KBM-7 (cell line): ENCODE data around the gene OR5P2.
"Not testable (repeated sequence)": the region's sequence is repeated elsewhere in the genome, so short reads cannot be mapped to it uniquely, and the experiment has no call there.

Experiments
- DNase-seq: peaks from one replicate; pipeline ENCODE4 v3.0.0-alpha.2; 2015
- in situ Hi-C: fragments of 300-500 bp; cut with MboI; formaldehyde crosslinking; loops from 2 replicates; pipeline ENCODE4 v1.14.3; 2020; ENCODE audit warnings: low sequenced_read_pairs, low pct_unique_long_range_greater_than_20kb, mixed read lengths

The OR5P2 gene

GRCh38 chr11:7796842-7797241 lies at the start of gene OR5P2:
TSS of gene OR5P2 (minus strand) at chr11:7796942. CDS start at chr11:7796942, 0 bp downstream.
- in situ Hi-C loops = no loop called here
- DNase-seq = no peak

- DNase-seq = no peak
- in situ Hi-C loops = no loop called here
These were observed 49.3 kb upstream of the OR5P2 start for GRCh38 chr11:7846003-7846402.

DNA sequence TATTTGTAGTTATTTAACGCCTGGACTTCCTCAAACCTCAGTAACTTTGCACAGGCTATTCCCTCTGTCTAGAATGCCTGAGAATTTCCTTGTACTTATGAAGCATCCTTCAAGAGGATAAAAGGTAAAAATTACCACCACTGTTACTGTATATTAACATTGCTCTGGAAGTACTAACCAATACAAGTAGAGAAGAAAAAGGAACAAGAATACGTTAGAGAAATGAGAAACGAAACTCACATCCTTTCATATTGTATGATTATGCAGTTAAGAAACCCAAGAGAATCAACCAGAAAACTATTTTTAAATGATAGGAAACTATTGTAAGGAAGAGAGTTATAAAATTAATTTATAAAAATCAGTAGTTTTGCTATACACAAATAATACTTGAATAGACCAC lies 48.2 kb upstream of the OR5P2 start:
- no peak for DNase-seq
- in situ Hi-C loops = no loop called here

DNA sequence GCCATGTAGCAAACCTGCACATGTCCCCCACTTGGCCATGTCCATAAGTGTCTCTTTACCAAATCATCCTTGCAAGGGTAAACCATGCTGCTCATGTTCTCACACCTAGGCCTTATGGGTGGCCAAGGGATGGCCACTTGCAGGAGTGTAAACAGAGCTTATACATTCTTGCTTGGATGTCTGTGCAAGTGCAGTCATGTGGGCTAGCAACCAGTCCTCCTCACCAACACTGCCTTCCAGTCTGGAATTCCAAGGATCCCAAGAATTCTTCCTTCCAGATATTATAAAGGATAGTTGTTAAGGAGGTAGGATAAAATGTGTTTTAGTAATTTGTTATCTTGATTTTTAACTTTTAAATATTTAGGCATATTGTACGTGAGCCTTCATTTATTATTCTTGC lies 47.8 kb upstream of the OR5P2 start:
- in situ Hi-C loops = no loop called here
- DNase-seq = no peak

- DNase-seq = no peak
- in situ Hi-C loops = no loop called here
These were observed 43.8 kb upstream of the OR5P2 start for GRCh38 chr11:7840578-7840977.

- in situ Hi-C loops = no loop called here
These were observed 36.8 kb upstream of the OR5P2 start for GRCh38 chr11:7833527-7833926.

DNA sequence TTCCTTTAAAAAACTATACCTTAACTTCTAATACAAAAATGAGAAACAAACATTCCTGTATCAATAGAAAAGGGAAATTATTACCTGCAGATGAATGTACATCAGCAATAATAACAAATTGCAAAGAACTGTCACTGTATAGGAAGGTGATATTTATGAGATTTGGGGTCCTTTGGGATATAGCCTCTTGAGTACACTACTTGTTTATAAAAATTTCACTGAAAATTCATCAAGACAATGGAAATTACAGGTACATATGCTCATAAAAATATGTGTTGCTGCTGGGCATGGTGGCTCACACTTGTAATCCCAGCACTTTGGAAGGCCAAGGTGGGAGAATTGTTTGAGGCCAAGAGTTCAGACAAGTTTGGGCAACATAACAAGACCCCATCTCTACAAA lies 34.0 kb upstream of the OR5P2 start, which contains the start of gene OR5P3:
TSS of gene OR5P3 (minus strand) at position 101 of the 400 bp plus-strand sequence.
- DNase-seq = no peak
- in situ Hi-C loops = no loop called here

More at GRCh38 chr11:7833527-7833926, 36.8 kb upstream of the OR5P2 start:
- no peak for DNase-seq

DNA sequence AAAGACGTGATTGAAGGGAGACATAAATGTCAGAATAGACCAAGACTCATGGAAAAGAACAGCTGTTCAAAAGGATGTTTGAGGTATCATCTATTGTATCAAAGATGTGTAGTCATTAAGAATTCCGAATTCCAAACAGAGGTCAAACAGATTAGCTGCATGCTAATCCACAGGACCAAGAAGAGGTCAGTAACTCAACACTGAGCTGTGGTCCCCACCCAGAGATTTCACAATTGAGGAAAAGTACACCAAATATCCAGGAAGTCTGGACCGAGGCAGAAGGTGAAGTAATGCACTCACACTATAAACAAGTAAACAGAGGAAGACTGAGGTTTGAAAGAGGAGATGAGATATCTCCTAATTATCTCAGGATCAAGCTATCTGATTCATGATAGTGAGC lies 29.6 kb upstream of the OR5P2 start:
- in situ Hi-C loops = no loop called here
- no peak for DNase-seq

DNA sequence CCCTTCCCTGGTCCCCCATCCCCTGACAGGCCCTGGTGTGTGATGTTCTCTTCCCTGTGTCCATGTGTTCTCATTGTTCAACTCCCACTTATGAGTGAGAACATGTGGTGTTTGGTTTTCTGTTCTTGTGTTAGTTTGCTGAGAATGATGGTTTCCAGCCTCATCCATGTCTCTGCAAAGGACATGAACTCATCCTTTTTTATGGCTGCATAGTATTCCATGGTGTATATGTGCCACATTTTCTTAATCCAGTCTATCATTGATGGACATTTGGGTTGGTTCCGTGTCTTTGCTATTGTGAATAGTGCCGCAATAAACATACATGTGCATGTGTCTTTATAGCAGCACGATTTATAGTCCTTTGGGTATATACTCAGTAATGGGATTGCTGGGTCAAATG lies 23.7 kb upstream of the OR5P2 start:
- DNase-seq, in situ Hi-C loops: not testable (repeated sequence)

DNA sequence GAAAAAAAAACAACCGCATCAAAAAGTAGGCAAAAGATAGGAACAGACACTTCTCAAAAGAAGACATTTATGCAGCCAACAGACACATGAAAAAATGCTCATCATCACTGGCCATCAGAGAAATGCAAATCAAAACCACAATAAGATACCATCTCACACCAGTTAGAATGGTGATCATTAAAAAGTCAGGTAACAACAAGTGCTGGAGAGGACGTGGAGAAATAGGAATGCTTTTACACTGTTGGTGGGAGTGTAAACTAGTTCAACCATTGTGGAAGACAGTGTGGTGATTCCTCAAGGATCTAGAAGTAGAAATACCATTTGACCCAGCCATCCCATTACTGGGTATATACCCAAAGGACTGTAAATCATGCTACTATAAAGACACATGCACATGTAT lies 18.2 kb upstream of the OR5P2 start:
- in situ Hi-C loops = not testable (repeated sequence)

DNA sequence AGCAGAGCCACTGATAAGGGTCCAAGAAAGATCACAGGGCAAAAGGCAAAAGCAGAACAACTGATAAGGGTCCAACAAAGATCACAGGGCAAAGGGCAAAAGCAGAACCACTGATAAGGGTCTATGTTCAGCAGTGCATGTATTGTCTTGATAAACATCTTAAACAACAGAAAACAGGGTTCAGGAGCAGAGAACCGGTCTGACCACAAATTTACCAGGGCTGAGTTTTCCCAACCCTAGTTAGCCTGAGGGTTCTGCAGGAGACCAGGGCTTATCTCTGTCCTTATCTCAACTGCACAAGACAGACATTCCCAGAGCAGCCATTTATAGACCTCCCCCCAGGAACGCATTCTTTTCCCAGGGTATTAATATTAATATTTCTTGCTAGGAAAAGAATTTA lies 13.6 kb upstream of the OR5P2 start:
- in situ Hi-C loops, DNase-seq: not testable (repeated sequence)

More for the DNA sequence above, 18.2 kb upstream of the OR5P2 start:
- DNase-seq = not testable (repeated sequence)

- in situ Hi-C loops = no loop called here
These were observed 3.5 kb downstream of the OR5P2 start for GRCh38 chr11:7793233-7793632.

DNA sequence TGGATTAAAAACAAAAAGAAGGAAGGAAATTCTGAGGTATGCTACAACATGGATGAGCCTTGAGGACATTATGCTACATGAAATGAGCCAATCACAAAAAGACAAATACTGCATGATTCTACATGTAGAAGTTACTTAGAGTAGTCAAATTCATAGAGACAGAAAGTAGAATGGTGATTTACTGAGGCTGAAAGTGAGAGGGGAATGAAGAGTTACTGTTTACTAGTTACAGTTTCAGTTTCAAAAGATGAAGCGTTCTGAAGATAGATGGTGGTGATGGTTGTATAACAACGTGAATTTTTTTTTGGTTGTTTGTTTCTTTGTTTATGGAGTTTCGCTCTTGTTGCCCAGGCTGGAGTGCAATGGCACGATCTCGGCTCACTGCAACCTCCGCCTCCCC lies 9.5 kb downstream of the OR5P2 start:
- DNase-seq = no peak
- in situ Hi-C loops = no loop called here

More at GRCh38 chr11:7793233-7793632, 3.5 kb downstream of the OR5P2 start:
- no peak for DNase-seq

DNA sequence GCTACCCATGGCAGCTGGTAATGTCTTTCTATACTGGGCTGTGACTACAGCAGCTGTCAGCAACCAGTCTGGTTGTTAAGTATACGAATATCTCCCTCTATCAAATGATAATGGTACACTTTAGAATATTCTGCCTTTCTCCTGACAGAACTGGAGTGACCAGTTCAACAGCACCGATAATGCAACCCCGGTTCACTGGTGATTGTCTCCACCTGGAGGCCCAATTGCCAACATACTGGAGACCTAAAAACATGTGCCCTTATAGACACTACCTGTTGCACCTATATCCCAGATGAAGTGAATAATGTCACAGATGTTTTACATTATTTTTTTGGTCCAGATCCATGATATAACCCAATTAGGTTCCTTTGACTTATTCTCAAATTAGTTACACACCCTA lies 21.1 kb downstream of the OR5P2 start:
- in situ Hi-C loops = no loop called here
- no peak for DNase-seq

DNA sequence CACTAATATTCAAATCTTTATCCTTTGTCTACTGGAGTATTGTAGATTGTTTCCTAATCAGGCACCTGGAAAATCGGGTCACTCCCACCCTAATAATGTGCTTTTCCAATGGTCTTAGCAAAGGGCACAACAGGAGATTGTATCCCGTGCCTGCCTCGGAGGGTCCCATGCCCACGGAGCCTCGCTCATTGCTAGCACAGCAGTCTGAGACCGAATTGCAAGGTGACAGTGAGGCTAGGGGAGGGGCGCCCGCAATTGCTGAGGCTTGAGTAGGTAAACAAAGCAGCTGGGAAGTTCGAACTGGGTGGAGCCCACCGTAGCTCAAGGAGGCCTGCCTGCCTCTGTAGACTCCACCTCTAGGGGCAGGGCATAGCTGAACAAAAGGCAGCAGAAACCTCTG lies 32.4 kb downstream of the OR5P2 start:
- in situ Hi-C loops, DNase-seq: not testable (repeated sequence)

GRCh38 chr11:7759010-7759409 lies 37.7 kb downstream of the OR5P2 start:
- DNase-seq = peak; percentile 10
- in situ Hi-C loops = no loop called here

GRCh38 chr11:7749456-7749855 lies 47.3 kb downstream of the OR5P2 start:
- in situ Hi-C loops = no loop called here

More at GRCh38 chr11:7749456-7749855, 47.3 kb downstream of the OR5P2 start:
- DNase-seq = no peak
